SK-N-SH treated with all-trans-retinoic acid at 6 μM for 48 hours (cell line): Measurements from ENCODE around the gene RBM19.

Source experiments
- ARNTL ChIP-seq: fragments of 450-650 bp; formaldehyde crosslinking; IDR thresholded peaks from 2 replicates; pipeline ENCODE4 v1.5.0; 2020; ENCODE audit warnings: low read depth, mild to moderate bottlenecking, moderate library complexity, borderline replicate concordance
- ISL1 ChIP-seq: fragments of 250-450 bp; sonication (Bioruptor Pico); IDR thresholded peaks from 2 replicates; pipeline ENCODE4 v2.1.2; 2022; ENCODE audit warnings: mild to moderate bottlenecking, moderate library complexity
- ZFP30 ChIP-seq: fragments of 450-650 bp; formaldehyde crosslinking; IDR thresholded peaks from 2 replicates; pipeline ENCODE4 v1.5.0; 2022; ENCODE audit warnings: mild to moderate bottlenecking, moderate library complexity
- TF ChIP-seq, protein P1 (sequence below): fragments of 250-450 bp; sonication (Bioruptor Pico); IDR thresholded peaks from 2 replicates; pipeline ENCODE4 v1.8.0; 2021; ENCODE audit warnings: low read depth, mild to moderate bottlenecking, moderate library complexity, borderline replicate concordance
- TF ChIP-seq, protein P2 (sequence below): fragments of 250-450 bp; sonication (Bioruptor Pico); IDR thresholded peaks from 2 replicates; pipeline ENCODE4 v1.8.0; 2020; ENCODE audit warnings: mild to moderate bottlenecking, moderate library complexity, borderline replicate concordance

DNA sequence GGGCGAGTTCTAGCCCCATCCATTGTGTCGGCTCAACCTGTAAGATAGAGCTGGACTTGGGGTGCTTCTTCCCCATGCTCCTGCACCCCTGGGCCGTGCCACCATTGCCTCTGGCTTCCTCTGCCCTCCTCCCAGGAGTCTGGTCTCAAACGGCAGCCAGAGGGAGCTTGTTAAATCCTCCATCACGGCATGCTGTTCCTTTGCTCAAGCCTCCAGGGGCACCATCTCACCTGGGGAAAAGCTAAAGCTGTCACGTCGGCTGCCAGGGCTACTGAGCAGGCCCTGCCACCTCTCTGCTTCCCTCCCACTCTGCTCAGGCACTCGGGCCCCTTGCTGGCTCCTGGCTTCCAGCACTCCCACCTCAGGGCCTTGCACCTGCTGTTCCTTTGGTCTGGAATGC is 140.4 kb downstream of the RBM19 start:
- TF ChIP-seq, protein P1, sequence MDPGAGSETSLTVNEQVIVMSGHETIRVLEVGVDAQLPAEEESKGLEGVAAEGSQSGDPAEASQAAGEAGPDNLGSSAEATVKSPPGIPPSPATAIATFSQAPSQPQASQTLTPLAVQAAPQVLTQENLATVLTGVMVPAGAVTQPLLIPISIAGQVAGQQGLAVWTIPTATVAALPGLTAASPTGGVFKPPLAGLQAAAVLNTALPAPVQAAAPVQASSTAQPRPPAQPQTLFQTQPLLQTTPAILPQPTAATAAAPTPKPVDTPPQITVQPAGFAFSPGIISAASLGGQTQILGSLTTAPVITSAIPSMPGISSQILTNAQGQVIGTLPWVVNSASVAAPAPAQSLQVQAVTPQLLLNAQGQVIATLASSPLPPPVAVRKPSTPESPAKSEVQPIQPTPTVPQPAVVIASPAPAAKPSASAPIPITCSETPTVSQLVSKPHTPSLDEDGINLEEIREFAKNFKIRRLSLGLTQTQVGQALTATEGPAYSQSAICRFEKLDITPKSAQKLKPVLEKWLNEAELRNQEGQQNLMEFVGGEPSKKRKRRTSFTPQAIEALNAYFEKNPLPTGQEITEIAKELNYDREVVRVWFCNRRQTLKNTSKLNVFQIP (CRISPR knock-in tag), result no peak
- TF ChIP-seq ZFP30 (CRISPR knock-in tag) (no peak), ARNTL (CRISPR knock-in tag) (no peak), ISL1 (CRISPR knock-in tag) (no peak)
- TF ChIP-seq, protein P2, sequence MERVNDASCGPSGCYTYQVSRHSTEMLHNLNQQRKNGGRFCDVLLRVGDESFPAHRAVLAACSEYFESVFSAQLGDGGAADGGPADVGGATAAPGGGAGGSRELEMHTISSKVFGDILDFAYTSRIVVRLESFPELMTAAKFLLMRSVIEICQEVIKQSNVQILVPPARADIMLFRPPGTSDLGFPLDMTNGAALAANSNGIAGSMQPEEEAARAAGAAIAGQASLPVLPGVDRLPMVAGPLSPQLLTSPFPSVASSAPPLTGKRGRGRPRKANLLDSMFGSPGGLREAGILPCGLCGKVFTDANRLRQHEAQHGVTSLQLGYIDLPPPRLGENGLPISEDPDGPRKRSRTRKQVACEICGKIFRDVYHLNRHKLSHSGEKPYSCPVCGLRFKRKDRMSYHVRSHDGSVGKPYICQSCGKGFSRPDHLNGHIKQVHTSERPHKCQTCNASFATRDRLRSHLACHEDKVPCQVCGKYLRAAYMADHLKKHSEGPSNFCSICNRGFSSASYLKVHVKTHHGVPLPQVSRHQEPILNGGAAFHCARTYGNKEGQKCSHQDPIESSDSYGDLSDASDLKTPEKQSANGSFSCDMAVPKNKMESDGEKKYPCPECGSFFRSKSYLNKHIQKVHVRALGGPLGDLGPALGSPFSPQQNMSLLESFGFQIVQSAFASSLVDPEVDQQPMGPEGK (CRISPR knock-in tag), result no peak
